ENCODE data around the gene ALK.

The ALK gene

DNA sequence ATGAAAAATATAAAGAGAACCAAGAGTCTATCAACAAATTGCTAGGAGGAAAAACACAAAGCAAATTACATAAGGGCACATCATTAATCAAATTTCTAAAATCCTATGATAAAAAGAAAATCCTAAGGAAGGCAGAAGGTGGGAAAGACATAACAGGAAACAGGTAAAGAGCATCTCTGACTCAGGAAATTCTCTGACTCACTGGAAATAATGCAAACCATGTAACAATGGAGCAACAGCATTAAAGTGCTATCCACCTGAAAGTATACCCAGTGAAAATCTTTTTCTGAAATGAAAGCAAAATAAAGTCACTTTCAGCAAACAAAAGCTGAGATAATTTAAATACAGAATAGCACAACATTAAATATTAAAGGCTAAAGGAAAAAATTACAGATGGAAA is 10.9 kb downstream of the ALK start:
- in situ Hi-C loops (cut with MboI; ENCODE audit: low sequenced_read_pairs), result no loop called here

DNA sequence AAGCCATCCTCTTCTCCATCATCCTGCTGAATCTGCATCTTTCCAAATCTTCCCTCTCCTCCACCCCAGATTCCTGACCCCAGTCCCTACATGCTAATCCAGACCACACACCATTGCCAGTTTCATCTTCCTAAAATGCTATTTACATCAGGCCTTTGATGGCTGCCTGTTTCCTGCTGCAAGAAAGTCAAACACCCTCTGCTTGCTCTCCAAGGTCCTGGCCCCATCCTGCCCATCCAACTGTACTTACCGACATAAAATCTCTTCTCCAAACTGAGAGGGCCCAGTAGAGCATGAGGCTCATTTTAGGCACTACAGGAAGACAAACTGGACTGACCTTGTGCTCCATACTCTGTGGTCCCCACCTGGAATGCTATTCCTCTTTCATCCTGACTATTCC is 19.0 kb downstream of the ALK start:
- in situ Hi-C loops (cut with MboI; ENCODE audit: low sequenced_read_pairs), result no loop called here

DNA sequence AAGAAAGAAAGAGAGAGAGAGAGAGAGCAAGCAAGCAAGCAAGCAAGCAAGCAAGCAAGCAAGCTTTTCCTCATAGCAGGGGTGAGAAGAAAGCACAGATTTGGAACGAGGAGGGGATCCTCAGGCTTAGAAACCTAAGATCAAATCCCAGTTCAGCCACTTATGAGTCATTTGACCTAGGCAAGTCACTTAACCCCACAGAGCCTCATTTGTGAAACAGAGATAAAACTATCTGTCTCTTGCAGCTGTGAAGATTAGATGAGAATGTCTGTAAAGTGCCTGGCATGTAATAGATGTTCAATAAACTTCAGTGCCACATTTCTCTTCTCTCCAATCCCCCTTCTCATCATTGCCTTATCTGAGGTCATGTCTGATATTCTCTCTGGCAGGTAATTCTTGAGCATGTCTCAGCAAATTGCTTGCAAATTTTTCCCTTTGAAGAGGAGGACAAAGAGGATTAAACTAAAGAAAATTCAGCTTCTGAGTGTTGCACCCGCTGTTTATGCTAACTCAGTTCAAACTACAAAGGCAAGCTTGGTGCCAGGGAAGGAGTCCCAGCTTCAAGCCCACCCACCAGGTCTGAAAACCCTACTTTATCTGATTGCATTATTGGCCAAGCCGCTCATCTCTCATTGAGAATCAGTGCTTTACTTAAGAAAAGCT is 20.3 kb downstream of the ALK start:
- in situ Hi-C loops (cut with MboI; ENCODE audit: low sequenced_read_pairs), result no loop called here

DNA sequence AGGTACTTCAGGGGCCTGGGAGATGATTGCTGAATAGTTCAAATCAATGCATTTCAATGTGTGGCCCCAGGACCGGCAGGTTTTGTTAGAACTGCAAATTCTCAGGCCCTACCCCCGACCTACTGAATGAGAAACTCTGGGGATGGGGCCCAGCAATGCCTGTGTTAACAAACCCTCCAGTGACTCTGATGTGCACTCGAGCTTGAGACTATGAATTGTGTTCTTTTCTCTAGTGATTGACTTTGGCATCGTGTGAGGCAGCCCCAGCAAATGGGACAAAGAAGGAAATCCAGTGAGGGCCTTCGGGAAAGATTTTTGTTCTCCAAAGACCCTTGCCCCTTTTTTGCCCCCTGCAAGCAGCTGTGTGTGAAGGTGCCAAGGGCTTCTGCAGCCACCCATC is 22.4 kb downstream of the ALK start:
- in situ Hi-C loops (cut with MboI; ENCODE audit: low sequenced_read_pairs), result no loop called here

DNA sequence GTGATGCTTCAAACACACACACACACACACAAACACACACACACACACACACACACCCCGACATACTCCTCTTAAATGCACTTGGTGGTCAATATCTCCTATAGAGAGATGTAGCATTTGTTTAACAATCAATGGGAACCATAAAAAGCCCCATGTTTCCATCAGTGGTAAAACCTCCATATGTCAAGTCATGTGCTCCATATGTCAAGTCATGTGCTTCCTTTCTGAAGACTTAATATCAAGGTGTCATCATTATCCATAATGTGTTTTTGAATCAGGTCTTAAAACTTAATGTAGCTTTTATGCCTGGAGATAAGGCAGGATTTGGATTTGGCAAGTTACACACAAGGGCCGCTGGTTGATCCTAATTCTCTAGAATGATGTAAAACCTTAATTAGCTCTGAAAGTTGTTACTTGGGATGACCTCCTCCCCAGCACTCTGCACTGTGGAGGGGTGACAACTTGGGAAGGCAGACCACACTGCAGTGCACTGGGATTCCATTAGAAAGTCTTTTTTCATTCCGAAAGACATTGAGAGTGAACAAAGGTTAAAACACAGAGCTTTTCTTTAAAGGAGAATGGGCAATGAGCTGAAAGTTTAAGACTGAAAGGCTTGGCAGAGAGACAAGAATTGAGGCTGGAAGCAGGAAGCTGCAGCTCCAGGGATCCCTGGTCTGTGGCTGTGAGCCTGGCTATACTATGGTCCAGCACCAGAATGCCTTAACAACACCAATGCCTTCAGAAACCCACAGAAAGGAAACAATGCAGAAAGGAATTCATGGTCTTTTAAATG is 26.4 kb downstream of the ALK start:
- in situ Hi-C loops (cut with MboI; ENCODE audit: low sequenced_read_pairs), result no loop called here

DNA sequence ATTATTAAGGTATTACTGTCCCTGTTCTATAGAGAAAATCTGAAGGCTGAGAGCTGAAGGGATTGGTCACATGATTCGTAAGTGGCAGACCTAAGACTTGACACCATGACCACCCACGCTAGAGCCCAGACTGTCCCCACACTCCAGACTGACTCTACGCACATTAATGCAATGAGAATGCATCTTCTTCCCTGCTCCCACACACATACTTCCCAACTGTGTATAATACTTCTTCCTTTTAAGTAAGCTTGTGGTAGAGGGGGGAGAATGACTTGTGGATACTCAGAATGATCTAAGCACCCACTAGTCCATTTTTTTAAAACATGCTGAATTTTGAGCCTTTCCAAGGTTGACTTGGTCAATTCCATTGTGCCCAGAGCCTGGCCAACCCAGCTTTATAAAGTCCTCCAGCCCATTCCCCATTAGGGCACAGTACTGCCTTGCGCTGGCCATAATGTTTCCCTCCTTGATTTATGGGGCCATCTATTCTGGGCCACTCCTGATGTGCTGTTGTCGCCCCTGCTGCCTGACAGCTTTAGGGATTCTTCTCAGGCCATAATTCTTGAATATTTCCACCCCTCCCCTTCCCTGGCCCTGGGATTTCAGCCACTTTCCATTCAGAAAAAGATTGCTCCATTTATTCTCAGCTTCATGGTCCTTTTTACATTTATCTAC is 28.7 kb downstream of the ALK start:
- in situ Hi-C loops (cut with MboI; ENCODE audit: low sequenced_read_pairs), result no loop called here

DNA sequence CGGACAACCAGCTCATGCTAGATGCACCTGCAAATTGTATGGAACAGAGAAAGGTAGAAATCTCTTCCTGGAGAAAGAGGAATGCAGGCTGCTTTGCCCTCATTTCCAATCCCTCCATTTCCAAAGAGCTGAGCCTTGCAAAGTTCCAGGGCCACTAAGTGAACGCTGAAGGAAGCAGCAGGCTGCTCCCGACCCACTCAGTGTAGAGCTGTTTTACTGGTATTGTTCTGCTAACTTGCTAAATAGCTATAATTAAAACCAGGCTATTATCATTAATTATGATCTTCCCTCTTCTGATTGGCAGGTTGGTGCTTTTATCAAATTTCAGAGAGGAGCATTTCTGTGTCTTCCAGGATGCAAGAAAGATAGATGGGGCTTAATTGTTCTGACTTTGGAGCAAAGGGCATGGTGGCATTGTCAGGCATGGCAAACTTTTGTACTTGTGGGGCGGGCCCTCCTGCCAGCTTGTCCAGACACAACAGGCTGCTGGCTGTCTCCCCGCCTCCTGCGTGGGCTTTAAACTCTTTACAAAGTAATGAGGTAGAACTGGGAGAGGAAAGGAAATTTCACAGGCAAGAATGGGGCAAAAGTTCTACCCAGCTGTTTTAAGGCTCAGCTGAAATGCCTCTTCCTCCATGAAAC is 40.2 kb downstream of the ALK start:
- in situ Hi-C loops (cut with MboI; ENCODE audit: low sequenced_read_pairs), result no loop called here

DNA sequence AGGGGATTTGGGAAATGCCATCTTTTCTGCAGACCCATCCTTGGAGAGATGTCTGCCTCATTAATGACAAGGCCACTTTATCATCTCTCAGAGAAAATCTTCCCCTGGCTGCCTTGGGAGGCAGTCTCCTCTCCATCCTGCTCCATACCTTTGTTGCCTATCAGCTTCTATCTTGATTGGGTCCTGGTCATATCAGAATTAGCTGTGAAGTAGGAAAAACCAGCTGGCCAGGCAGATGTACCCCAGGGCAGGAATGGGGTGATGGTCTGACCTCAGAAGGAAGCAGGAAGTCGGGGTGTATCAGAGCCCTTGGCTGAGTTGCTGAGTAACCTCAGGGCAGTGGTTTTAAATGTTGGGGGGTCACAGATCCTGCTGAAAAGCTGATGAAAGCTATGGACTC is 41.3 kb downstream of the ALK start:
- in situ Hi-C loops (cut with MboI; ENCODE audit: low sequenced_read_pairs), result no loop called here

DNA sequence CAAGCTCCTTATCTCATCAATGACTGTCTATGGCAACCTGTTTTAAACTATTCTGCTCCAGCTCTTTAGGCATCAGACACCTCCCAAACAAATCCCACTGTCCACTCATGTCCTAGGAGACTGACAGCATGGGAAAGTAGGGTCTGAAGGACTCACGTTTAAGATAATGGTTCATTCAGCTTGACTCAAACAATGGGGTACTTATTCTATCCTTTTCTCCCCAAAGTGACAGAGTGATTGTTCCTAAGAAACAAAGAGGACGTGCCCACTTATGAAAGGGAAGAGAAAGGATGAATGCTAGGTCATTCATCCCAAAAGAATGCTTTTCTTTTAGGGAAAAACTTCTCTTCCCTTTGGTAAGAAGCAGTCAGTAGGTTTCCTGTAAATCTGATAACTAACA is 41.9 kb downstream of the ALK start:
- in situ Hi-C loops (cut with MboI; ENCODE audit: low sequenced_read_pairs), result no loop called here

DNA sequence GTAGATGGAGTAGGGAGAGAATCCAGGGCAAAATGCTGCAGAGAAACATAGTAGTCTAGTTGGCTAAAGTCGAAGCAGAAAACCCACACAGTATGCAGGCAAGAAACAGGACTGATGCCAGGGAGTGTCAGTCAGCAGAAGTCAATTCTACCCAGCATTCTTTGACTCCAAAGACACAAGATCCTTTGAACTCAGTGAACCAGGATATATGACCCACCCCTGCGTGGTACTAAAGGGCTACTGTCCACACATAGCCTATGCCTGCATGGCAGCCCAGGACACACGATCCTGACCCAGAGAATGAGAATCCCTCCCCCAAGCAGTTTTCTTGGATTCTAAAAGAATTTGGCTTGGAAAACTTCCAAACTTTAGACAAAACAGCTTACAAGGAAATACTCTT is 42.5 kb downstream of the ALK start:
- in situ Hi-C loops (cut with MboI; ENCODE audit: low sequenced_read_pairs), result no loop called here

DNA sequence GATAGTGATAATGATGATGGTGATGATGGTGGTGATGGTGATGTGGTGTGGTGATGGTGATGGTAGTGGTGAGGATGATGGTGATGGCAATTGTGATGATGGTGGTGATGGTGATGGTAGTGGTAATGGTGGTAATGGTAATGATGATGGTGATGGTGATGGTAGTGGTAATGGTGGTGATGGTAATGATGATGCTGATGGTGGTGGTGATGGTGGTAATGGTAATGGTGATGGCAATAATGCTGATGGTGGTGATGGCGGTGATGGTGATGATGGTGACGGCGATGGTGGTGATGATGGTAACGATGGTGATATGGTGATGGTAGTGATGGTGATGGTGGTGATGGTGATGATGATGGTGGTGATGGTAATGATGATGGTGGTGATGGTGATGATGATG is 45.0 kb downstream of the ALK start:
- in situ Hi-C loops (cut with MboI; ENCODE audit: low sequenced_read_pairs), result no loop called here

DNA sequence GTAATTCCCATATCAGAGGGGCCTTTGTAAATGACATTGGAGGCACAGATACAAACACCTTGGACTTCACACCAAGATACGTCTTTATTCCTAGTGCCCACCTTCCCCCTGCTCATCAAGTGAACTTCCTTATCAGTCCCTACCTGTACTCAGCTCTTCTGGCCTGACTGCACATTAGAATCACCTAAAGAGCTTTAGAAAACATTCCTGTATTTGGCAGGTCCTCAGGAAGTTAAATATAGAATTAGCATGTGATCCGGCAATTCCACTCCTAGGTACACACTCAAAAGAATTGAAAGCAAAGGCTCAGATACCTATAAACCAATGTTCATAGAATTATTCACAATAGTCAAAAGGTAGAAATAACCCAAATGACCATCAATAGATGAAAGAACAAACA is 46.6 kb downstream of the ALK start:
- in situ Hi-C loops (cut with MboI; ENCODE audit: low sequenced_read_pairs), result no loop called here

DNA sequence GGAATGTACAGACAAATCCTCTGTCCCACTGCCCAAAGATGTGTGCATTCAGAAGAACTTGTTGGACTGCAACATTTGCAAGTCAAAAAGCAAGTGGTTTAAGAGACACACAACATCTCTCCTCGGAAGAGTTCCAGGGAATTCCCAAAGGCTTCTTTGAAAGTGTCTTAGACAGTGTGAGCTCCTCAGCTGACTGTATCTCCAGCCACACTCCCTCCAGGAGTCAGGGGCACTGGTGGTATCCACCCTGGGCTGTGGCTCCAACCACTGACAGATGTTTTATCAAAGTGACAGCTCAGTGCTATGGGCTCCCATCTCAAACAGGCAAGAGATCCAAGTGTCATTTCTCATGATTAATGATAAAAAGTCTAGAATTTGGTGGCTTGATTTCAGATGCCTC is 48.5 kb downstream of the ALK start:
- in situ Hi-C loops (cut with MboI; ENCODE audit: low sequenced_read_pairs), result no loop called here

DNA sequence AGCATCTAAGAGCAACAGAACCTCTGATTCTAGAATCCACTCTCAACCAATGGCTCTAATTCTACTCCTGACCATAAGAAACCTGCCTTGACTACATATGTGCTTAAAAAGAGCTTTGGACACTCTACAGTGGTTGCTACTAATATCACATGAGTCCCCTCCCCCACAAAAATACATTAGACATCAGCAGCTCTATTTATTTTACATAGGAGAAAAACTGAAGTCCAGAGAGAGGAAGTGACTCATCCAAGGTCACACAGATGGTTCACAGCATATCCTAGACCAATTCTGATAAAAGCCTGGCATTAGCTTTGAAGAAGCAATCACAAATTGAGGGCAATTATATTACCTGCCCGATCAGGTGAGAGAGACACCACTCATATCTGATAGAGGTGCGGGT is 49.8 kb downstream of the ALK start:
- in situ Hi-C loops (cut with MboI; ENCODE audit: low sequenced_read_pairs), result no loop called here

DNA sequence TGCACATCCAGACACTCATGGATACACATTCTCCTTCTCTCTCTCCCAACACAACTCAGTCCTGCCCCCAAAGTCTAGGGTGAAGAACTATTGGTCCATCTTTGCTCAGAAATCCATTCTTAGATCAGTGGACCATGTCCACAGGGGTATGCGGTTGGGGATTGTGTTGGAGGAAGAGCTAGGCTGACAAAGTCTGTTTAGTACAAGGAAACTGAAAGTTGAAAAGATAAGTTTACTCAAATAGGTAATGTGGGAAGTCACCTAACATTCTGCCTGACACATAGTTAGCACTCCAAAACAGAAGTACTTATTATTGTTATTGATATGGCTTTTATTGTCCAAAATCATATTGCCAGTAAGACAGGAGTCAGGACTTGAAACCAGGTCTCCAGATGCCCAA is 55.9 kb downstream of the ALK start:
- in situ Hi-C loops (cut with MboI; ENCODE audit: low sequenced_read_pairs), result no loop called here

DNA sequence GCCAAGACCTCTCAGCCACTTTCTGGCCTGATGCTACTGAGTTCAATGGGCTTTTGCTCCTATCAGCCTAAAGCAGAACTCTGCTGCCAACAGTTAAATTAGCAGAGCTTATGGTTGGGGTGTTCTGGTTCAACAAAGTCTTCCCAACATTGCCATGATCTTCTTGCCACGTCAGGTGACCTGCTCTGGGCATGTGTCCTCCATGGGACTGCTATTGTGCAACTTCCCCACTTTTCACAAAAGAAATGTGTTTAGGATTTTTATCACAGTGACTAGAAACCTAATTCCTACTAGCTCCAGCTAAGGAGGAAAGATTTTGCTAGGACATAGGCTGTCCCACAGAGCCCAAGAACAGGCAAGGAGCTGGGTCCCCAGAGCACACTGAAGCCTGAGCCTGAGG is 56.4 kb downstream of the ALK start:
- in situ Hi-C loops (cut with MboI; ENCODE audit: low sequenced_read_pairs), result no loop called here

DNA sequence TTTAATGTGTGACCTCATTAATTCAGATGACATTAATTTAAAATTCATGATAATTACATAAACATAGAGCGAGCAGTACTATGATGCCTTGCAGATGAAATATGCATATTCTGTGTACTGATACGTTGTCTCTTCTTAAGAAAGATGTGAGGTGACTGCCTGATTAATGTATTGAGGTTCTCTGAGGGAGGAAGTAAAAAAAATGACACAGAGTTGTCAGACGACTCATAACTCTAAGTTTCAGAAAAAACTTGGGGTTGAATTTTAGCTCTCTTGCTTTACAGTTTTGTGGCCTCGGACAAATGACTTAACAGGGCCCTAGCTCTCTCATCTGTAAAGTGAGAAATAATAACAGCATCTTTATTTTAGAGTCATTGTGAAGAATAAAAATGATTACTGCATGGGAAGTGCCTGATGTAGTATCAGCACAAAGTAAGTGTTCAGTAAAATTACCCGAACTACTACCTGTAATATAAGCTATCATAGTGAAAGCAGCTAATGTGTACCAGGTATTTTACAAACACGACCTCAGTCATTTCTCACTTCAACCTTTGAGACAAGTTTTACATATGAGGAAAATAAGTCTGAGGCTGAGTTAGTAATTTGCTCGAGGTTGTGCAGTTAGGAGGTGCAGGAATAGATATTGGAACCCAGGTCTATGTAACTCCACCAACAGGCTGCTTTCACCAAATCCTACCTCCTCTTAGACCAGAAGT is 65.3 kb downstream of the ALK start:
- in situ Hi-C loops (cut with MboI; ENCODE audit: low sequenced_read_pairs), result no loop called here

DNA sequence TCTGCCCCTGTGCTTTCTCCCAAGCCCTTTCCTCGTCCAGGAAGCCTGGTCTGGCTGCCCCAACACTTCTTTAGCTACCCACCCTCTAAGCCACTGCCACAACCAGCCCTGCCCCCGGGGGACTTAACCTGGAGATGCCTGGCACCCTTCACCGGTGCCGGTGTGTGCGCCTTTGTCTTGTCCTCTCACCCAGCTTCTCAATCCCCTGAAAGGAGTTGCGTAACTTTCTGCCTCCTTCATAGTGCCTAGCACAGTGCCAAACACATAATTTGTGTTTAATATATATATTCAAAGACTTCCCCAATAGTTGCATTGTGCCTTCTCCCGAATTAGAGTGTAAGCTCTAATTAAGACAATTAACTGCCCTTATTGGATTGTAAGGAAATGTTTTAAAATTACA is 70.6 kb downstream of the ALK start:
- in situ Hi-C loops (cut with MboI; ENCODE audit: low sequenced_read_pairs), result no loop called here

DNA sequence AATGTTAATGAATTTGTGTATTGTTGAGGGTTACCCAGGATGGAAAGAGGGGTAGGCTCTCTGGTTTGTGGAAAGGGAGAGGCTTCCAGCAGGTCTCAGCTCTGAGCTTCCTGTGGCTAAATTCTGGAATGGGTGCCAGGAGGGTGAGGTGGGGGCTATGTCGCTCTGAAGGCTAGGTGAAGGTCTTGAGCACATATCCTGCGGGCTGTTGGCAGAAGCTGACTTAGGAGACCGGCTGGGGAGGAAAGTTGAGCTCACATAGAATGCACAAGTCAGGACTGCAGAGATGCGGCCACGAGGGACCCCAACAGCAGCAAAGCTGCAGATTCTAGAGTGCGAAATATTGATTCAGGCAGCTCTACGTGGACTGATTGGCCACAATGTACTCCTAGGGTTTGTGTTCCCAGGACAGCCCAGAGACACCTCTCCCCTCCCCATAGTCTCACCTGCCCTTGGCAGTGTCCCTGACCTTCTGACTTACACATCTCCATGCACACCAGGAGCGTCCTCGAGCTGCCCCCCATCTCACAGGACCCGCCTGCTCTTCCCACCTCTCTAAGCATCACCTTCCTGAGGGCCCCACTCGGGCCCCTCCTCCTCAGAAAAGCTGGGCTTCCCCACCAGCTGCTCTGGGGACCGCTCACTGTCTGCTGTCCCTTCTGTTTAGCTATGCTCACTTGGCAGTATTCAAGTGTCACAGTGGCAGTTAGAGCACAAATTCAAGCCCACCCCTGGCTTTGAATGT is 72.6 kb downstream of the ALK start:
- in situ Hi-C loops (cut with MboI; ENCODE audit: low sequenced_read_pairs), result no loop called here

DNA sequence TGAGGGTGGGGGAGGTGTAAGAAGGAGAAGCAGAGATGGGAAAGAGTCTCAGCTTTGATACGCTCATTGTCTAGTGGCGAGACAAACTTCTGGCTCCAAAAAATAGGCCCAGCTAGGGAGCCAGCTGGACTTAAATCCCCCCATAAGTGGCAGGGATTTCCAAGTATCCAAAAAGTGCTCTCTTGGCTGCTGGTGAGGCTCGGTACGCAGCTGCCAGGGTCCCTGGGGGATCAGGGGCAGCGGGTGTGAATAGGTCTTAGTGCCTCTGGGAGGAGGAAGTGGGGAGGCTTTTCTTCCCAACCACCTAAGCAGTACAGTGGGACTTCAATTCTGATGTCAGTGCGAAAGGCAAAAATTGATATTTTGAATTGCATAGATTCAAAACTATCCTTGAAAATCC is 73.5 kb downstream of the ALK start:
- in situ Hi-C loops (cut with MboI; ENCODE audit: low sequenced_read_pairs), result no loop called here
